GM20000 (cell line): ENCODE results near the gene DTNBP1.
"Not testable (repeated sequence)": the region's sequence is repeated elsewhere in the genome, so short reads cannot be mapped to it uniquely, and the experiment has no call there.

Source experiments
- DNase-seq: peaks from one replicate; pipeline ENCODE4 v3.0.0; 2012; ENCODE audit warnings: low spot score
- TF ChIP-seq, protein P1 (sequence below): IDR thresholded peaks from 2 replicates; pipeline ENCODE4 v1.5.1; 2012; ENCODE audit warnings: mild to moderate bottlenecking, control low read depth; ENCODE audit errors: extremely low read depth, missing control alignments

DTNBP1 gene

DNA sequence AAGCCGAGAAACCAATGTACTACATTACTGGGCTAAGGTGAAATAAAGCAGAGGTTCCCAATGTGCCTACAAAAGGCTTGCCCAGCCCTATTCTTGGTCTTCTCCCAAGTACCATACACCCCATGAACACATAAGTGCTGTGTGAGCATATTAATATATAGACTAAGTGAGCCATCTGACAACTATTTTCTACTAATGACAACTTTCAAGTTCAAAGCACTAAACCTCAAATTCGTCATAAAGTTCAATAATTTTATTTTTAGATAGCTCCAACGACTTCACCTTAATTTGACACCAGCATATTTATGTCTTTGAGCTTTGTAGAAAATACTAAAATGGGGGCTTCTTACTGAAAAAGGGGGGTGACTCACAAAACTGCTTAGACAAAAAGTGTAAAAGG, 6.7 kb downstream of the DTNBP1 start:
- TF ChIP-seq, protein P1, sequence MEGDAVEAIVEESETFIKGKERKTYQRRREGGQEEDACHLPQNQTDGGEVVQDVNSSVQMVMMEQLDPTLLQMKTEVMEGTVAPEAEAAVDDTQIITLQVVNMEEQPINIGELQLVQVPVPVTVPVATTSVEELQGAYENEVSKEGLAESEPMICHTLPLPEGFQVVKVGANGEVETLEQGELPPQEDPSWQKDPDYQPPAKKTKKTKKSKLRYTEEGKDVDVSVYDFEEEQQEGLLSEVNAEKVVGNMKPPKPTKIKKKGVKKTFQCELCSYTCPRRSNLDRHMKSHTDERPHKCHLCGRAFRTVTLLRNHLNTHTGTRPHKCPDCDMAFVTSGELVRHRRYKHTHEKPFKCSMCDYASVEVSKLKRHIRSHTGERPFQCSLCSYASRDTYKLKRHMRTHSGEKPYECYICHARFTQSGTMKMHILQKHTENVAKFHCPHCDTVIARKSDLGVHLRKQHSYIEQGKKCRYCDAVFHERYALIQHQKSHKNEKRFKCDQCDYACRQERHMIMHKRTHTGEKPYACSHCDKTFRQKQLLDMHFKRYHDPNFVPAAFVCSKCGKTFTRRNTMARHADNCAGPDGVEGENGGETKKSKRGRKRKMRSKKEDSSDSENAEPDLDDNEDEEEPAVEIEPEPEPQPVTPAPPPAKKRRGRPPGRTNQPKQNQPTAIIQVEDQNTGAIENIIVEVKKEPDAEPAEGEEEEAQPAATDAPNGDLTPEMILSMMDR: no peak
- DNase-seq: no peak

DNA sequence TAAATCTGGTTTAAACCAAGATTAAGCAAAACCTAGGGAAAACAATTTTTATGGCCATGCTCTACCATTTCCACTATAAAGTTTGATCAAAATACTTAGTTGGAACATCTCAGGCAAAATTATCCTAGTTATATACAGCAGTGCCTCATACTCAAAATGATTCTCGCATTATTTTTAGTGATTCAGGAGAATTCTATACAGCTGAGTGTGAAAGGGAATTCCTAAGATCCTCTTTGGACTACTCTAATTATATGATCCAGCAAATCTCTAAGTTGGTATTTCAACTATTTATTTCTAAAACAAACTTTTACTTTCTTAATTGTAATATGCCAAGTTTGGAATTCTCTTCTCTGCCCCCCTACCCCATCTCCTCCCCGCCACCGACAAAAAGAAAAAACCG, 8.6 kb downstream of the DTNBP1 start:
- TF ChIP-seq, protein P1: no peak
- no peak for DNase-seq

DNA sequence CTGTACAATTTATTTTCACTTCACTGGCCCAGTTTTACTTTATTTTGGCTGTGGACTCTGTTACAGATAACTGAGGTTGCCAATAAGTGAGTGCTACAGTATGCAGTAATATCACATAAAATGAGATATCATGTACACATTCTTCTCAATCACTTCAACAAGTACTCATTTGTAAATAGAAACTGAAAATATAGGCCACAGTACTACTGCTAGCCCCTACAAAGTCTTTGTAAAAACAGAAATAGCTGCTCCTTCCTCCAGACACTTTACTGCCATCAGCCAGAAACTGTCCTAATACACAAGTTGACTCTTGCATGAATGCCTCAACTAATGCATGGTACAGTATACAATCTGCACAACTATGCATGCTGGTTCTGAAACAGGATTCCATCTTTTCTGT, 9.2 kb downstream of the DTNBP1 start:
- peak; percentile 45 for DNase-seq
- TF ChIP-seq, protein P1: no peak

DNA sequence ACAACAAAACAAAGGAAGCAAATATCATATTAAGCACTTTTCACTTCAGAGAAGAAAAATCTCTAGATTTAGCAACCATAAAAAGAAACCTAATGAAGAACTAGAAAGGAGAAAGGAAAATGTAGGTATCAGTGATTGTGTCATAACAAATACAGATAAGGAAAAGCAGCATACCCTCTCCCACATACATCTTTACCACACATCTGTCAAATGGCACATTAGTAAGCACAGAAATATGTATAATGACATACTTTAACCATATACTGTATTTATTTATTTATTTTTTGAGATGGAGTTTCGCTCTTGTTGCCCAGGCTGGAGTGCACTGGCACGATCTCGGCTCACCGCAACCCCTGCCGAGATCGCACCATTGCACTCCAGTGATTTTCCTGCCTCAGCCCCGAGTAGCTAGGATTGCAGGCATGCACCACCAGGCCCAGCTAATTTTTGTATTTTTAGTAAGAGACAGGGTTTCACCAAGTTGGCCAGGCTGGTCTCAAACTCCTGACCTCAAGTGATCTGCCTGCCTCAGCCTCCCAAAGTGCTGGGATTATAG, 12.7 kb downstream of the DTNBP1 start:
- not testable (repeated sequence) for DNase-seq

DNA sequence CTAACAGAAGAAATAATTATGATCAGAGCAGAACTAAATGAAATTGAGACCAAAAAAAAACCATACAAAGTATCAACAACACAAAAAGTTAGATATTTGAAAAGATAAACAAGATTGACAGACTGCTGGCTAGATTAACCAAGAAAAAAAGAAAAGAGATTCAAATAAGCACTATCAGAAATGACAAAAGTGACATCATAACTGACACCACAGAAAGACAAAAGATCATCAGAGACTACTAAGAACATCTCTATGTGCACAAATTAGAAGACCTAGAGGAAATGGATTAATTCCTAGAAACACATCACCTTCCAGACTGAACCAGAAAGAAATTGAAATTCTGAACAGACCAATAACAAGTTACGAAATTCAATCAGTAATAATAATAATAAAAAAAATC, 17.9 kb downstream of the DTNBP1 start:
- TF ChIP-seq, protein P1: no peak
- DNase-seq: no peak

DNA sequence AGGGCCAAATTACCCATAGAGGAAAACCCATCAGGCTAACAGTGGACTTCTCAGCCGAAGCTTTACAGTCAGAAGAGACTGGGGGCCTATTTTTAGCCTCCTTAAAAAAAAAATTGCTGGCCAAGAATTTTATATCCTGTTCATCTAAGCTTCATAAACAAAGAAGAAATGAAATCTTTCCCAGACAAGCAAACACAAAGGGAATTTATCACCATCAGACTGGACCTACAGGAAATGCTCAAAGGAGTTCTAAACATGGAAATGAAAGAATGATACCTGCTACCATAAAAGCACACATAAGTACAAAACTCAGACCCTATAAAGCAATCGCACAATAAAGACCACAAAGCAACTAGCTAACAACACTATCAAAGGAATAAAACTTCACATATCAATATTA, 19.3 kb downstream of the DTNBP1 start:
- TF ChIP-seq, protein P1: no peak
- DNase-seq: no peak

DNA sequence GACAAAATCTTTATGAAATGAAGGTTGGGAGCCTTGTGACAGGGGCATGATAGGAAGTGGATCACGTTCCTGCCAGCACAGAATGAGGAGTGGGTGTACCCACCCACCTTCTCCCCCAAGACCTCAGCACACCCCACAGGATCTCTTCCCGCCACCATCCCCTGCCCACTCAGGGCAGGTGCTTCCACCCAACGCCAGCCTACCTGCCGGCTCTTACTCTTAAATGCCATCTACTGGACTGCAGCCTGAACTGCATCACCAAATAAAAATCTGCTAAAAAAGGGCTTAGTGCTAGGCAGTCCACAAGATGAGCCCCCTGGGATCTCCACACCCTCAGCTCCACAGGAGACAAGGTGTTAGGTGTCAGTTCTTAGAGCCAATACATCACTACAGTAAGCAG, 20.6 kb downstream of the DTNBP1 start:
- TF ChIP-seq, protein P1: peak; percentile 6
- no peak for DNase-seq

DNA sequence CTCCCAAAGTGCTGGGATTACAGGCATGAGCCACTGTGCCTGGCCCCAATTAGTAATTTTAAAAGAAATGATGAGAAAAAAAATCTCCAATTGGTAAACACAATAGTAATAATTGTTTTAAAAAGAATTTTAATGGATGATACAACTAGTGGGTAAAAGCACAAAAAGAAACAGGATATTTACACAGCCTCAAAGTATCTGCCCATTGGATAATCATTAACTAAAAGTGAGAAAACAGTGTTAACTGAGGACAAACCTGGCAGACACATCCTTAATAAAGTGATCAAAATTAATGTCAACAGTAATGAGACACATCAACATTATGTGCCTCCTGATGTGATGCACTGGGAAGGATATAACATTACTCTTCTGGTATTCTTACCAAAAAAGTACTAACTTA, 24.5 kb downstream of the DTNBP1 start:
- TF ChIP-seq, protein P1: no peak
- no peak for DNase-seq
